Coronary artery (tissue), 2 donors: Measurements from ENCODE around the gene PPP1R12B.
"Not testable (repeated sequence)": the region's sequence is repeated elsewhere in the genome, so short reads cannot be mapped to it uniquely, and the experiment has no call there.

Experiments used
- DNase-seq: peaks from one replicate; pipeline ENCODE4 v3.0.0-alpha.2; 2017; ENCODE audit warnings: low spot score
- H3K27ac ChIP-seq, 2 donors: fragments of 200-600 bp; sonication (generic); one replicate each; pipeline ENCODE4 v1.5.1; 2016 to 2019
- H3K4me3 ChIP-seq: fragments of 200-600 bp; sonication (generic); 2 replicates; pipeline ENCODE4 v1.5.1; 2016; ENCODE audit warnings: mild to moderate bottlenecking, moderate library complexity
- CTCF ChIP-seq: fragments of 200-600 bp; sonication (generic); IDR thresholded peaks from one replicate; pipeline ENCODE4 v1.5.1; 2019; ENCODE audit warnings: antibody characterized with exemption

Gene PPP1R12B

DNA sequence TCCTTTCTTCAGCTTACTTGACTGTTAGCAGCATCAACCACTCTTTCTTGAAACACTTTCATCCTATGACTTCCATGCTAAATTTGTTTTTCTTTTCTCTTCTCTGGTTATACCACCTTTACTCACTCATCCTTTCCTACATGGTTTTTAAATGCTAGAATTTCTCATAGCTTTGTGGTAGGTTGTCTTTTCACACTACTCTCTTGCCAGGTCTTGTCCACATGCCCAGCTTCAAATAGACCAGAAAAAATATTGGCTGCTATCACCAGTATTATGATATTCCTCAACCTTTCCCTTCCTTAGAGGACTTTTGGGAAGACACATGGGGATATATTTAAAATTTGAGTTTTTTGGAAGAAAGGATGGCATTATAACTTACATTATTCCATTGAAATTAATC lies 48.8 kb downstream of the PPP1R12B start:
- H3K27ac ChIP-seq, result no peak overlapping the region
- H3K4me3 ChIP-seq, result no peak overlapping the region
- no peak for TF ChIP-seq CTCF
- DNase-seq, result no peak

DNA sequence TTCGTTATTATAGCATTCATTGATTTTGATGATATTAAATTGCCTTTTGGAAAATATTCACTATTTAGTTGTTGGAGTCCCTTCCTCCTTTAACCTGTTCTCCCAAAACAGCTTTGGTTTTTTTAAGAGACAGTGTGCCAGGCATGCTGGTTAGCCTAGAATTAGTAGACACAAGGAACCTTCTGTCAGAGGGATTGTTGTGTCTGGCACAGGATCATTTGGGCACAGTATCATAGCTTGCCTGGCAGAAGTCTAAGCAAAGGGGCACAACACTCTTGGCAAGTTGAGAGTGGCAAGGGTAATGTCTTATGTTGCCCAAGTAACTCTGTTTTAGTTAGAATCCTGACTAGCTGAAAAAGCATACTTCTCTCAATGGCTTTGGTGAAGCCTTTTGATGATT lies 49.9 kb downstream of the PPP1R12B start:
- DNase-seq, H3K4me3 ChIP-seq, H3K27ac ChIP-seq: not testable (repeated sequence)

- DNase-seq, H3K27ac ChIP-seq, H3K4me3 ChIP-seq: not testable (repeated sequence)
These were observed 53.3 kb downstream of the PPP1R12B start for GRCh38 chr1:202401771-202402170.

- H3K4me3 ChIP-seq, DNase-seq, H3K27ac ChIP-seq: not testable (repeated sequence)
These were observed 54.9 kb downstream of the PPP1R12B start for GRCh38 chr1:202403381-202403780.

GRCh38 chr1:202405928-202406327 lies 57.4 kb downstream of the PPP1R12B start:
- no peak overlapping the region for H3K27ac ChIP-seq
- no peak overlapping the region for H3K4me3 ChIP-seq
- TF ChIP-seq CTCF, result no peak
- DNase-seq, result no peak

DNA sequence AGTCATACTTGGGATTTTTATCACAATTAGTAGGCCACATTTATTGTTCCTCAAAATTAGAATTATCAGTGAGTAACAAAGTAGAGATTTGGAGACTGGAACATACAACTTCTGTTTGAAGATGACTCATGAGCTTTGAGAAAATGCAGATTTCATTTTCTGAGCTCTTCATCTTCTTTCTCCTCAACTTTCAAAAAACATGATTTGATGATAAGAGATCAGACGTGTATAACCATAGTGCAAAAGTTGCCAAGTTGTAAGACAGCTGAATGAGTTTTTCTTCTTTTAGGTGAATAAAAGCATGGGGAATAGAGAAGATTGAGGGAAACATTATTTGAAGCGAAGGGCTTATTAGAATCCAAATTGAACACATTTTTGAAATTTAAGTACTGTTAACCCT lies 58.4 kb downstream of the PPP1R12B start:
- not testable (repeated sequence) for H3K27ac ChIP-seq, H3K4me3 ChIP-seq, DNase-seq

GRCh38 chr1:202407378-202407777 lies 58.9 kb downstream of the PPP1R12B start:
- H3K27ac ChIP-seq, DNase-seq, H3K4me3 ChIP-seq: not testable (repeated sequence)

GRCh38 chr1:202410251-202410650 lies 61.8 kb downstream of the PPP1R12B start:
- not testable (repeated sequence) for H3K27ac ChIP-seq, DNase-seq, H3K4me3 ChIP-seq

DNA sequence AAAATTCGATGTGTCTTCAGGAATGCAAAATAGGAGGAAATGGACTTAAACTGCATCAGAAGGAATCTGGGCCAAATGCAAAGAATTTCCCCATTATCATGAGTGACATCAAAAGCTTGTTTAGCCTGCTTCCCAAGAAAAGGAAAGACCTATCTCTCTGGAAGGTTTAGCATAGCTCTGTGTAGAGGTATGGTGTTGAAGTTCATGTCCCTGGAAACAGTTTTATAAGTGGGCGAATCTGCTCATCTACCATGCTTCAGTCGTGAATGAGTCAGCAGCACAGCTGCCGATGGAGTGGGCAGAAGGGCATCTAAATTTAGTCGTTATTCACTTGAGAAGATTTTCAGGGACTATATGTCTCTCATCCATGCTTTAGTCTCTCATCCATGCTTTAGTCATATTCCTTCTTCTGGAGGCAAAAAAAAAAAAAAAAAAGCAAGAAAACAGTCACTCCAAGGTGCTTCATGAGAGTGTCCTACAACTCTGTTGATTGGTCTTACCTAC lies 62.4 kb downstream of the PPP1R12B start:
- H3K4me3 ChIP-seq, H3K27ac ChIP-seq, DNase-seq: not testable (repeated sequence)

GRCh38 chr1:202411422-202411821 lies 62.9 kb downstream of the PPP1R12B start:
- DNase-seq, result no peak
- TF ChIP-seq CTCF, result no peak
- Histone ChIP-seq H3K4me3 (no peak overlapping the region), H3K27ac (no peak overlapping the region)

GRCh38 chr1:202412421-202412820 lies 63.9 kb downstream of the PPP1R12B start:
- DNase-seq, H3K27ac ChIP-seq, H3K4me3 ChIP-seq: not testable (repeated sequence)

DNA sequence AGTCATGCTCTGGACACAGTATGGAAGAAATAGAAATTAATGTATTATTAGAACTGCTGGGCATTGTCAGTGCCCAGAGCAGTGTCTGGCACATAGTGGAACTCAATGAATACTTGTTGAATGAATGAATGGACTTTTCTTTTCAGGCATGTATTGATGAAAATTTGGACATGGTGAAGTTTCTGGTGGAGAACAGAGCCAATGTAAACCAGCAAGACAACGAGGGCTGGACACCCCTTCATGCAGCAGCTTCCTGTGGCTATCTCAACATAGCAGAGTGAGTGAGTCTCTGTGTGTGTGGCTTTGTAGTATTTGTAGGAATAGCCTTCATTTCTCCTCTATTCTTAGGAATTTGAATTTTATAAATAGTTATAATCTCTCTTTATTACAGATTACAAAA lies 68.1 kb downstream of the PPP1R12B start:
- H3K4me3 ChIP-seq, result no peak overlapping the region
- DNase-seq, result no peak
- TF ChIP-seq CTCF, result no peak
- no peak overlapping the region for H3K27ac ChIP-seq

DNA sequence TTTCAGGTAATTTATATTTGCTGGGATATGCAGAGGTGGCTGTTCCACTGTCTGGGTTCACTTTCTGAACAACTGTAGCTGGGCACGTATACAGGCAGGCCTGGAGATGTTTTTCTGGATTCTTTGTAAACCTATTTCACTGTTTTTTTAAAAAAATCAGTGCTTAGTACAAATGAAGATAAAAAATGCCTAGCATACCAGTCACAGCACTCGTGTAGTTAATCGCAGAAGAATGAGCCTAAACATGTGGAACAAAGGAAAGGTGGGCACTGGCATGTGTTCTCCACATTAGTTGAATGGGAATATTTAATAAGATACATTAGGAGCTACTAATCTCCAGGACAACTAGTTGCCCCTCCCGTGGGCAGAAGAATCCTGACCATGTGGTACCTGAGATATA lies 68.6 kb downstream of the PPP1R12B start:
- not testable (repeated sequence) for DNase-seq, H3K27ac ChIP-seq, H3K4me3 ChIP-seq

GRCh38 chr1:202417762-202418201 lies 69.3 kb downstream of the PPP1R12B start:
- H3K27ac ChIP-seq, DNase-seq, H3K4me3 ChIP-seq: not testable (repeated sequence)

GRCh38 chr1:202419731-202420130 lies 71.2 kb downstream of the PPP1R12B start:
- not testable (repeated sequence) for H3K27ac ChIP-seq, DNase-seq, H3K4me3 ChIP-seq
